ENCODE data around the gene NT5C.

DNA sequence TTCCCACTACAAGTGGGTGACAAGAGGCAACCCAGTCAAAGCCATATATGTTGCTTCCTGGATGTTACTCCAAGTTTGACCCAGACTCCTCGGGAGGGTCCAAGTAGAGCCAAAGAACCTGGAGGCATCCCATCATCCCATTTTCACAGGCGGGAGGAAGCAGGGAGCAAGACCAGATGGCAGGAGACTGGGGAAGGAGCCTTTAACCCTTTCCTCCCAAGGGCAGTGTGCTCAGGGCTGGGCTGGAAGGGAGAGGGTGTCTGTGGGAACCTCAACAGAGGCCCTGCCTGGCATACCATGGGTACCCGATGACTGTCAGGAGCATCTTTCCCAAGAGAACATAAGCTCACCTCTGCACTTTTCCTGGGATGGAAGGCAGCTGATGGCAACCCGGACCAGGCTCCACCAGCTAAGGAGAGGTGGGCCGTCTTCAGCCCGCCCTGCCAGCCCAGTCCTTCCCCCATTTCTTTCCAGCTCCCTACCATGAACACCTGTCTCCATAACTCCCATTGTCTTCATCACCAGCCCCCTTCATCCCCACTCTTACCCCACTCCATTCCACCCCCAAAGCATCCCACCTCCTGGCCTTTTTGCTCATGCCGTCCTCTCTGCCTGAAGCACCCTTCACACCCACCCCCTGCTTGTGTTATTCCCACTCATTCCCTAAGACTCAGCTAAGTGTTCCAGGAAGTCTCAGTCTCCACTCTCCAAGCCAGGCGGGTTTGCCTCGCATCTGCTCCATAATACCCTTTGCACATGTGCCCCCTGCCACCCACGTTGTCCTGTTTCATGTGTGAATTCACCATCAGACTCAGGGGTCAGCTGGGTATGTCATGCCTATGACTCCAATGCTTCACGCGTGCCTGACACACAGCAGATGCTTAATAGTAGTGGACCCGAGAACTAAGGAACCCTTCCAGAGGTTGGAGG, 49.7 kb downstream of the NT5C start:
- TF ChIP-seq, protein P1, sequence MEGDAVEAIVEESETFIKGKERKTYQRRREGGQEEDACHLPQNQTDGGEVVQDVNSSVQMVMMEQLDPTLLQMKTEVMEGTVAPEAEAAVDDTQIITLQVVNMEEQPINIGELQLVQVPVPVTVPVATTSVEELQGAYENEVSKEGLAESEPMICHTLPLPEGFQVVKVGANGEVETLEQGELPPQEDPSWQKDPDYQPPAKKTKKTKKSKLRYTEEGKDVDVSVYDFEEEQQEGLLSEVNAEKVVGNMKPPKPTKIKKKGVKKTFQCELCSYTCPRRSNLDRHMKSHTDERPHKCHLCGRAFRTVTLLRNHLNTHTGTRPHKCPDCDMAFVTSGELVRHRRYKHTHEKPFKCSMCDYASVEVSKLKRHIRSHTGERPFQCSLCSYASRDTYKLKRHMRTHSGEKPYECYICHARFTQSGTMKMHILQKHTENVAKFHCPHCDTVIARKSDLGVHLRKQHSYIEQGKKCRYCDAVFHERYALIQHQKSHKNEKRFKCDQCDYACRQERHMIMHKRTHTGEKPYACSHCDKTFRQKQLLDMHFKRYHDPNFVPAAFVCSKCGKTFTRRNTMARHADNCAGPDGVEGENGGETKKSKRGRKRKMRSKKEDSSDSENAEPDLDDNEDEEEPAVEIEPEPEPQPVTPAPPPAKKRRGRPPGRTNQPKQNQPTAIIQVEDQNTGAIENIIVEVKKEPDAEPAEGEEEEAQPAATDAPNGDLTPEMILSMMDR (IDR thresholded peaks at IDR 0.05; ENCODE audit: low read length), result no peak
- TF ChIP-seq EZH2 (optimal IDR thresholded peaks at IDR 0.05; ENCODE audit: low read depth, low read length), result no peak
- TF ChIP-seq EZH2phosphoT487 (IDR thresholded peaks at IDR 0.05; ENCODE audit: low read length), result no peak

Data from MM.1S (cell line).